GM23338 (cell line): Measurements from ENCODE around the gene PHACTR2.
"Not testable (repeated sequence)": the region's sequence is repeated elsewhere in the genome, so short reads cannot be mapped to it uniquely, and the experiment has no call there.

Experiments used
- CREB1 ChIP-seq: fragments of 250-450 bp; sonication (Bioruptor Pico); IDR thresholded peaks from 2 replicates; pipeline ENCODE4 v1.5.0; 2020; ENCODE audit warnings: low read depth, mild to moderate bottlenecking, moderate library complexity
- EZH2 ChIP-seq: fragments of 200-600 bp; sonication (generic); IDR thresholded peaks from one replicate; pipeline ENCODE4 v1.8.0; 2017; ENCODE audit warnings: antibody characterized with exemption, mild to moderate bottlenecking, low read depth; ENCODE audit not compliant: unreplicated experiment
- TF ChIP-seq, protein P1 (sequence below), 2 experiments: fragments of 200-600 bp in 1 of 2; sonication (generic) in 1 of 2; conservative IDR thresholded peaks; 2 replicates each; pipeline versions ENCODE4 v1.5.1 to v1.6.1; 2016 to 2017; ENCODE audit warnings: antibody characterized with exemption in 2 of 2, low read depth in 2 of 2, mild to moderate bottlenecking in 2 of 2, moderate library complexity in 1 of 2

DNA sequence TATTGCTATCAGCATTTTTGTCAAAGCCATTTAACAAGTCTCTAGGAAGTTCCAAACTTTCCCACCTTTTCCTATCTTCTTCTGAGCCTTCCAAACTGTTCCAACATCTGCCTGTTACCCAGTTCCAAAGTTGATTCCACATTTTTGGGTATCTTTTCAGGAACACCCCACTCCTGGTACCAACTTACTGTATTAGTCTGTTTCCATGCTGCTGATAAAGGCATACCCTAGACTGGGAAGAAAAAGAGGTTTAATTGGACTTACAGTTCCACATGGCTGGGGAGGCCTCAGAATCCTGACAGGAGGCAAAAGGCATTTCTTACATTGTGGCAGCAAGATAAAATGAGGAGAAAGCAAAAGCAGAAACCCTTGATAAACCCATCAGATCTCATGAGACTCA is 108.6 kb downstream of the PHACTR2 start:
- not testable (repeated sequence) for TF ChIP-seq EZH2, CREB1
- TF ChIP-seq, protein P1, sequence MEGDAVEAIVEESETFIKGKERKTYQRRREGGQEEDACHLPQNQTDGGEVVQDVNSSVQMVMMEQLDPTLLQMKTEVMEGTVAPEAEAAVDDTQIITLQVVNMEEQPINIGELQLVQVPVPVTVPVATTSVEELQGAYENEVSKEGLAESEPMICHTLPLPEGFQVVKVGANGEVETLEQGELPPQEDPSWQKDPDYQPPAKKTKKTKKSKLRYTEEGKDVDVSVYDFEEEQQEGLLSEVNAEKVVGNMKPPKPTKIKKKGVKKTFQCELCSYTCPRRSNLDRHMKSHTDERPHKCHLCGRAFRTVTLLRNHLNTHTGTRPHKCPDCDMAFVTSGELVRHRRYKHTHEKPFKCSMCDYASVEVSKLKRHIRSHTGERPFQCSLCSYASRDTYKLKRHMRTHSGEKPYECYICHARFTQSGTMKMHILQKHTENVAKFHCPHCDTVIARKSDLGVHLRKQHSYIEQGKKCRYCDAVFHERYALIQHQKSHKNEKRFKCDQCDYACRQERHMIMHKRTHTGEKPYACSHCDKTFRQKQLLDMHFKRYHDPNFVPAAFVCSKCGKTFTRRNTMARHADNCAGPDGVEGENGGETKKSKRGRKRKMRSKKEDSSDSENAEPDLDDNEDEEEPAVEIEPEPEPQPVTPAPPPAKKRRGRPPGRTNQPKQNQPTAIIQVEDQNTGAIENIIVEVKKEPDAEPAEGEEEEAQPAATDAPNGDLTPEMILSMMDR (conservative IDR thresholded peaks at IDR 0.05; ENCODE audit: low read depth in 2 of 2) = not testable (repeated sequence)
